Measurements from ENCODE around the gene LYZL6.

Gene LYZL6, protein sequence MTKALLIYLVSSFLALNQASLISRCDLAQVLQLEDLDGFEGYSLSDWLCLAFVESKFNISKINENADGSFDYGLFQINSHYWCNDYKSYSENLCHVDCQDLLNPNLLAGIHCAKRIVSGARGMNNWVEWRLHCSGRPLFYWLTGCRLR

DNA sequence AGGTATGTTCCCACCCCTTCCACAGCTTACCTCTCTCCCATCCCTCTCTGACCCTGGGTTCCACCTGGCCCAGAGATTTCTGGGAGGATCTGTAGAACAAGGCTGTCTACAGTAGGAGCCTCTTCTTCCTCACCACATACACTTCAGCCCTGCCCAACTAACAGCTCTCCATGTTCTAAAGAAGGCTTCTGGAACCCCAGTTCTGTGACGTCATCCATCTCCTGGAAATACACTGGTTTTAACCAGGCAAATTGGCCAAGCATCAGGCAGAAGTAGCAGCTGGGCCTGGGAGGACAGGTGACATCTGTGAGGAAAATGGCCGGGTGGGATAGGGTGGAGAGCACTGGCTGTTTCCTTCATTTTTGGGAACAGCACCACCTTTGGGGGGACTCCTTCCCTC lies at the start of gene LYZL6:
Gene LYZL6, minus strand, starts transcription at position 177 of the 400 bp plus-strand sequence. CDS start 4,357 bp downstream, outside the sequence.
- no peak for DNase-seq

DNA sequence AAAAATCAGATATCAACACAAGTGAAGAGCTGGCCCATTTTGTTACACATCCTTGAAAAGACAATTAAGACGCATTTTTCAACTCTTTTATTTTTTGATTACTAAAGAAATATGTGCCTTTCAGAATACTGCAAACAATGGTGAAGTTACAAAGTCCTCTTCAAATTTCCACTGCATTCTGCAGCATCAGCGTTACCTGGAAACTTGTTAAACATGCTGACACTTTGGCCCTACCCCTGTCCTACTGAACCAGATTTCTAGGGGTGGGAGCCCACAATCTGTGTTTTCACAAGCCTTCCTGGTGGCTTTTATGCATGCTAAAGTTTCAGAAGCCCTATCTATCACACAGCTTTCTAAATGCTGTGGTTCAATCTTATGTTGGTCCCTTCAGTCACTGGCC lies 47.6 kb upstream of the LYZL6 start:
- no peak for DNase-seq

DNA sequence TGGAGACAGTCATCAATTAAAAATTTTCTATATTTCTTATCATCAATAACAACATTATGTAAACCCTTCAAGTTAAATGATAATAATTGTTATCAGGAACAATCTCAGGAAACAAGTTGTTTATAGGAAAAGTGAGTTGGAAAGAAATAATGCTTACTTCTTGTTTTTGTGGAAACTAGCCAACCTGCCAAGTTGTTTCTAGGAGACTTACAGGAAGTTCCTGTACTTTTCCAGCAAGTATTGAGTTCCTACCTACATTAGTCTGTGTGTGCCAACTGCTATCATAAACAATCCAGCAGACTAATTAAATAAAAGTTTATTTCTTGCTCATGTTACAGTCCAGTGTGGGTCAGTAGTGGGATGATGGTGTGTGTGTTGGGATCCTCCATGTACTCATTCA lies 44.7 kb upstream of the LYZL6 start:
- DNase-seq: no peak

DNA sequence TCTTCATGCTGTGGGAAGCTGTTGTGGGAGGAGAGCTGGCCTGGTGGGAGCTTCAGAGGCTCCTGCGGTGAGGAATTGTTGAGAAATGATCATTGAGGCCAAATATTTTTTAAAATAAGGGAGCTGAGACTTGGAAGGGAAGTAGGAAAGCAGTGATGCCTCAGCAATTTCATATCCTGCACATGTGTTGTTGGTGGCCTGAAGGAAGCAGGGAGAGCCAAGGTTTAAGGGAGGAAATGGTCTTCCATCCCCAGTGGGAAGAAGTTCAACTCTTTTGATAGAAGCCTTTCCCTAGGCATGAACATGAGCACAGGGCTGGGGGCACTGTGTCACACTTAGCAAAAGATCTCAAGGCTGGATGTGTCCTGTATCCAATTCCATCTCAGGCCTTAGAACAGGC lies 43.1 kb upstream of the LYZL6 start, which contains the start of gene CCL14:
Gene CCL14, minus strand, starts transcription at position 87 of the 400 bp plus-strand sequence. Its CDS starts 80 bp downstream, at position 7.
- no peak for DNase-seq

DNA sequence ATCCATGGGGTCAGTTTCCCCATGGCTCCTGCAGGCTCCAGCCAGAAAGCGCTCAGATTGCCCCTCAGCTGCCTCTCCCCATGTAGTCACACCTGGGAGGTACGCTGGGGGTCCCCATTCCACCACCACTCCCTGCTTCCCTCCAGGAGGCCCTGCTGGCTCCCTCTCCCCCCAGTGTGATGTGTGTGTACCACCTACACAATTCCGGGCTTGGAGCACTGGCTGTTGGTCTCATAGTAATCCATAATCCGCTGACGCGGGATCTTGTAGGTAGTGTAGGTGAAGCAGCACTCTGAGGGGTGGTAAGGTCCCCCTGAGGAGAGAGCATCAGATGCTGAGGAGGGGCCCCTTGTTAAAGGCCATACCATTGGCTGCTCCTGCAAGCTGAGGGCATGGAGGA lies 40.6 kb upstream of the LYZL6 start:
- no peak for DNase-seq

DNA sequence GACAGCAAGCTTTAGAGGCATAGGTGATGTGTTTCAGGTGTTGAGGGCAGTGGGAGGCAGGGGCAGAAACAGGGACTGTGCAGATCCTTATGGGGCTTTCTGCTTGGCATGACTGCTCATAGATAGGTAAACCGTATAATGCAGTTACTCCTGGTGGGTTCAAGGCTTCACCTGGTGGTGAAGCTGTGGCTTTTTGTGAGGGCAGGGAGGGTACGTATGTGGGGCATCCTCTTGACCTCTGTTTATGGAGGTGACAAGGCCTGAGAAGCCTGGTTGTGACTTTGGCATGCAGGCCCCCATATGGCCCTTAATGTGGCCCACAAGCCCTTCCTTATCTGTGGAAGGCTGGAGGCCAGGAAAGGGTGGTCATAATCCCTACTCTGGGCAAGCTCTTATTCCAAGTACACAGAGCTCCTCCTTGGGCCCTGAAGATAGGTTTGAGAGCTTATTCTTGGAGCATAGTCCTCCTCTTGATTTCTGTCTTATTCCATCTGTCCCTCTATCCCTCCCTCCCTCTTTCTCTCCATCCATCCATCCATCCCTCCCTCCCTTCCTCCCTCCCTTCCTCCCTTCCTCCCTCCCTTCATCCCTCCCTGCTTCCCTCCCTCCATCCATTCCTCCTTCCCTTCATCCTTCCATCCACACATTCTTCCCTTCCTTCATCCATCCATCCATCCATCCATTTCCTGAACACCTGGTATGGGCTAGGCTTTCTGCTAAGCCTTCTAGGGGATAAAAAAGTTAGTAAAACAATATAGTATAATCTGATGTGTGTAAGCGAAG lies 39.1 kb upstream of the LYZL6 start:
- no peak for DNase-seq

DNA sequence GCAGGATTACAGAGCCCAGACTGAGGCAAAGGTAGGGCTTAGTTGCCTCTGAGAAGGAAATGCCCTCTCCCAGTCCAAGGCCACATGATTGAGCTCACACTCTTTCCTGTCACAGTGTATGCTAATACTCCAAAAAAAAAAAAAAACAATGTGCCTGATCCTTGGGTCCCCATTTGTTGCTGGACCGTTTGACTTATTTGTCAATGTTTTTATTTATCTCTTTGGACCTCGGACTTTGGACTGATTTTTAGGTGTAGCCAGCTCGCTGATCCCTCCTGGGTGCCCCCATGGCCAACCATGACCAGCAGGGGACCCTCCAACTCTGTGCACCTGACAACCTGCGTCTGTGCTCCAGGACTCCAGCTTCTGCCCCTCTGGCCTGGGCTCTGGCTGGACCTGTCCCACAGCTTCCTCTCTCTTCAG lies 38.4 kb upstream of the LYZL6 start:
- DNase-seq: no peak

DNA sequence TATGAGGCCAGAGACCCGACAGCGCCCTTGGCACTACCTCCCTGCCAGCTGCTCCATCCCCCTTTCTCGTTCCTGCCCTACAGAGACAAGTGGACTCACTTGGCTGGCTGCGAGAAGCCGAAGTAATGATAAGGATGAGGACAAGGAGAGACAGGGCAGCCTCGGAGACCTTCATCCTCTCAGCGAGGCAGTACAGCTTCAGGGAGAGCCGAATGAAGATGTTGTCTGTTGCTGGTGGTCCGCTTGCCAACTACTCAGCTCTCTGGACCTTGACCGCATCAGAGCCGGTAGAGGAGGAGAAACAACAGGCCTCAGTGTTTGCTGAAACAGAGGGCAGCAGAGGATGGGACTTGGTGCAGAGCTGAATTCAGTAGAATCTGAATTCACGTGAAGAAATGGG lies 37.7 kb upstream of the LYZL6 start, which contains the start of gene CCL16:
Gene CCL16, minus strand, starts transcription at position 252 of the 400 bp plus-strand sequence. Its CDS starts 77 bp downstream, at position 175.
- no peak for DNase-seq

DNA sequence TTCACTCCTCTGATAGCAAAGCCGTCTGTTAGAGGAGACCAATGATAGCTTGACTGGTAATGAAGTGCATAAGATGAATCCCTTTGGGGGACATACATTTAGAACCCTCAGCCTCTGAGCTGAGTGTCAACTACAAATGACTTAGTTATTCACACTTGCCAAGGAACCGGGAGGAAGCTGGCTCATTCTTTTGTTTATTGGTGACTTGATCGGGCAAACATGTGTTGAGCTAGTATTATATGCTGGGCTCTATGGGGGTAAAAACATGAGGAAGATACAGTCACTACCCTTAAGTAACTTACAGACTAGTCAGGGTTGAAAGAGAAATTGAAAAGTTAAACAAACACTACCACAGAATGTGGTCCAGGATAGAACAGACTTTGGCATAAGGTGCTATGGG lies 34.8 kb upstream of the LYZL6 start:
- no peak for DNase-seq

DNA sequence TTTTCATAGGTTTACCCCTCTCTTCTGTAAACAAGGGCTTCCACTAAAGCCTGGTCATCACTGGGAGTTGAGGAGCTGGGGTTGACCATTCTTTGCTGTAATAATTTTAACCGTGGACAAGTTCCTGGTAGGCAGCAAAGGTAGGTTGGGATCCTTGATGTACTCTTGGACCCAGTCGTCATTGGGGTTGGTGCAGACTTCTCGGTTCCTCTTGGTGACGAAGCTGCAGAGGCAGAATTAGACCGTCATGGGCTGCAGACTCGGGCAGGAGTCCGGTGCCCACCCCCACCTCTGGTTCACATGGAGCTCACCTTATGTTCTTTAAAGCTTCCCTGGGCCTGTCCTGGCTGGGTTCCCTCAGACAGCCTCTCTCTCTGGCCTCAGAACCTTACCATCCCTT lies 34.0 kb upstream of the LYZL6 start:
- DNase-seq: no peak

DNA sequence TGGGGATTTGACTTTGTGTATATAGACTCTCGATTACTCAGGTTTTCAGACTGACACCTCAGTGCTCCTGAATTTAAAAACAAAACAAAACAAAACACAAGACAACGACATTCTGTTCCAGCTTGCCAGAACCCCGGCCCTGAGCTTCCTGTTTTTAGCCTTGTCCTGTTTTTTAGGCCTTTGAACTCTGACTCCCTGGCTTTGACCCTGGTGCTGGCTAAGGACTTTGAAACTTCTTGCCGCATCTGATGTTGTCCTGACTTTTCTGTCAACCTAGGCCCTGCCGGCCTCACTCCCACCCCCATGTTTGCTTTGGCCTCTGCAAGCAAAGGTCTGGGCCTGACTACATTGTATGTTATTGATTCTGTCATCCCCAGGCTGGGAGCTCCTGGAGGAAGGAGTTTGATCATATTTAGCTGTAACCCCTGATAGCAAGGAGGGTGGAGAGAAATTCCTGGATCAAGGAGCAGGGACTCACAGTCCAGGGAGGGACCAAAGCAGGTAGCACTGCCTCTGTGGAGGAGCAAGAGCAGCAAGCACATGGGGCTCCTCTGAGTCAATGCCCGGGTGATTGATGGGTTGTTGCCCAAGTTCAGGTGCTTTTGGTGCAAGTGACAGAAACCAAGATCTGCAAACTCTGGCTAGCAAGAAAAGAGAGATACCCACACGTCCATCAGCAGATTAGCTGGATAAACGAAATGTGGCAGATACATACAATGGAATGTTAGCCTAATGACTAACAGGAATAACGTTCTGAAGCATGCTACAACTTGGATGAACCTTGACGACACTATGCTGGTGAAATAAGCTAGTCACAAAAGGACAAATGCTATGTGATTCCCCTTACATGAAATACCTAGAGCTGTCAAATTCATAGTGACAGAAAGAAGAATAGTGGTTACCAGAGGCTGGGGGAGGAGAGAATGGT lies 30.1 kb upstream of the LYZL6 start:
- DNase-seq: no peak

DNA sequence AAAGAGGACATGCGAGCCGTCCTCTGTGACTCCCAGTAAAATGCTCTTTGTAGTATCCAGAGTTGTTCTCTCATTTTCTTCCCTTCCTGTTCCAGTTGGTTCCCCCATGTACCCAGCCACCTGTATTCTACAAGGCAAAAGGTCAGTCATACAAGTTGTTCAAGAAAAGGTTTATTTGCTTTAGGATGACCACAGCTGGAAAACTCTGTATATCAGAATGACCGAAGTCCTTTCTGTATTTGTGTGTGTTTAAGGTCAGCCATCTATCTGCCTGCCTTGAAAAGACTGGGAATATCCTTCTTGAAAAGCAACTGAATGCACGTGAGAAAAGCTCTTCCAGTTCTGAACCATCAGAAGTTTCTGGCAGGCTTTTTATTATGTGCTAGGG lies 29.4 kb upstream of the LYZL6 start:
- DNase-seq: no peak

DNA sequence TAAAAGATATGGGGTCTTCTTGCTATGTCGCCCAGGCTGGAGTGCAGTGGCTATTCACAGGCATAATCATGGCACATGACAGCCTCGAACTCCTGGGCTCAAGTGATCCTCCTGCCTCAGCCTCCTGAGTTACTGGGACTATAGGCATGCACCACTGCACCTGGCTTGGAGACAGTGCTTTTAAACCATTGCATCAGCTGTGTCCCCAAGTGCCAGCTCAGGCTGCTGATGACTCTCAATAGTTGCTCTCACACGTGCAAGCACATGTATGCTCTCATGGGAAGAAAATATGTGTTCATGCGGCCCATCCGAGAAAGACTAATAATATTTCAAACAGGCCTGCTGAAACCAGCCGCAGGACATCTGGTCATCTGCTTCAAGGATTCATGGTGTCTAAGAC lies 29.0 kb upstream of the LYZL6 start:
- no peak for DNase-seq

DNA sequence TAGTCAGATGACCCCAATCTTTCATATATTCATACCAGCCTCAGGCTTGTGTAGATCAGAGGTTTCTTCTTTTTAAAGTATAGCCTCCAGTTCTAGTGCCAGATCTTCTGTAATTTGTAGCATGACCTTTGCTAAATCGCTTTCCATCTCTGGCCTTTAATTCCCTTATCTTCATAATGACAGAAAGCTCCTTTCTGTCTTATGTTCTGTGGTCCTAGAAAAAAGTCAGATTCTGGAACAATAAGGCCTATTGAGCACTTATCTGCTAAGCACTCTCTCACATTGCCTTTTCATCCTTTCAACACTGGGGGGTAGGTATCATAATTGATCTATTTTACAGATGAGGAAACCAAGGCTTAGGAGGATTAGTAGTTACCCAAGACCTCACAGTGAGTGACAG lies 28.6 kb upstream of the LYZL6 start:
- DNase-seq: no peak

DNA sequence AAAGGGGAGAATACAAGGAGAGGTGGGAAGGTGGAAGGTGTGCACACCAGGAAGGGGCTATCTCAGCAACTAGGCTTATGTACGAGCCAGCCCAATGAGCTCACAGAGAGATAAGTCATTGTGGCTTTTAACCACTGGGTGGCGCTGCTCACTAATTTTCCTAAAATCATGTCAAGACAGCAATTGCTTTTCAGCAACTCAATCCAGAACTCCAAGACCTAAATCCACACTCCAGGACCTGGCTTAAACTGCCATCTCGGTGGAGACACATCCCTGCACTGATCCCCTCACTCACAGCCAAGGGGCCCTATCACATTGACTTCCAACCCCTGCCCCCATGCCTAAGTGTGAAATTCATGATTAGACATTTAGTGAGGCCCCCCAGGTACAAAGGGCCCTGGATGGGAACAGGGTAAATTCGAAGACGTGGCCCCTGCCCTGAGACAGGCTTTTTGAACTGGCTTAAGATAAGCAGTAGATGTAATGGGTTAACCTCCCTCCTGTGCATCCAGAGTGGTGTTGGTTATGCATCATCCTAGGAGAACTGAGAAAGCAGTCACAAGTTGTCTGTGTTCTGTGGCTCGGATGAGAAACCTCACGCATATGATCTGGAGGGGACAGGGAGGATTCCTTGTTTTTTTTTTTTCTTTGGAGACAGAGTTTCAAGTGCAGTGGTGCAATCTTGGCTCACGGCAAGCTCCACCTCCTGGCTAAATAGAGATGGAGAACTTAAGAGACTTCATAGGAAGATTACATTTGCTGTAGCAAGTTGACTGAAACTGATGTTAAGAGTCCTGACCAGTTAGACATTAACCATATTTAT lies 26.3 kb upstream of the LYZL6 start:
- DNase-seq: peak; percentile 22

DNA sequence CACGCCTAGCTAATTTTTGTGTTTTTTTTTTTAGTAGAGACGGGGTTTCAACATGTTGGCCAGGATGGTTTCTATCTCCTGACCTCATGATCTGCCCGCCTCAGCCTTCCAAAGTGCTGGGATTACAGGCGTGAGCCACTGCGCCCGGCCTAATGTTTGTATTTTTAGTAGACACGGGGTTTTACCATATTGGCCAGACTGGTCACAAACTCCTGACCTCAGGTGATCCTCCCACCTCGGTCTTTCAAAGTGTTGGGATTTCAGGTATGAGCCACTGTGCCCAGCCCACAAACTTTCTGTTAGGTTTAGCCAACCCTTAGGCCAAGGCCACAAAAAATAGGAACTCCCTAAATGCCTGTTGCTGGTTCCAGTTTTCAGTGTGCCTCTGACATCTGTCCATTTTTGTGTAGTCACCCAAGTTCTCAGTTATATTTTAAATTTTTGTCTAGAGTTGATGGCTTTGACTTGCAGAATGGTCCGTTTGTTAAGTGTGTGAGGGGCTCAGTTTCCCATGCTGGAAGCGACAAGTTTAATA lies 25.1 kb upstream of the LYZL6 start:
- DNase-seq: no peak

DNA sequence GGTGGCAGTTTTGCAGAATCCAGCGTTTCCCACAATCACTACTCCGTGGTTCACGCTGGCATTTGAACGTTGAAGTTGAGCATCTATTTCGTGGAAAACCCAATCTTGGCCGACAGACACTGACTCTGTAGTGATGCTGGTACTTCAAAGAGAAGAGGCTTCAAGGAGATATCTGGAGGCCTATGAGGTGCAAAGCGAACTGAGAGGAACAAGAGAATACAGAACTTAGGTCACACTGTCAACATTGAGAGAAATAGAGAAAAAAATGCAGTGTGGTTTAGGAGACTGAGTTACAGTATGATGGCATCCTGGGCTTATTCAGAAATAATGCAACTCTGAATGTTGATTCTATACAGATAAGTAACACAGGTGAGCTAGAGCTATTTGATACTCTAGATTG lies 21.8 kb upstream of the LYZL6 start:
- DNase-seq: no peak

DNA sequence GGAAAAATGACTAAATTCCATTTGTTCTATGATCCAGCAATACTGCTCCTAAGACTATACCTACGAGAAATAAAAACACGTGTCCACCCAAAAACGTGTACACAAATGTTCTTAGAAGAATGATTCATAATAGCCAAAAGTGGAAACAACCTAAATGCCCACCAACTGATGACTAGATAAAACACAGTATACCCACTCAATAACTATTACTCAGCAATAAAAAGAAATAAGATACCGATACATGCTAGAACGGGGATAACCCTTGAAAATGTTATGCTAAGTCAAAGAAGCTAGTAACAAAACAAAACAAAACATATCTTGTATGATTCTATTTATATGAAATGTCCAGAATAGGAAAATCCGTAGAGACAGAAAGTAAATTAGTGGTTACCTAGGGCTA lies 20.1 kb upstream of the LYZL6 start:
- DNase-seq: no peak

DNA sequence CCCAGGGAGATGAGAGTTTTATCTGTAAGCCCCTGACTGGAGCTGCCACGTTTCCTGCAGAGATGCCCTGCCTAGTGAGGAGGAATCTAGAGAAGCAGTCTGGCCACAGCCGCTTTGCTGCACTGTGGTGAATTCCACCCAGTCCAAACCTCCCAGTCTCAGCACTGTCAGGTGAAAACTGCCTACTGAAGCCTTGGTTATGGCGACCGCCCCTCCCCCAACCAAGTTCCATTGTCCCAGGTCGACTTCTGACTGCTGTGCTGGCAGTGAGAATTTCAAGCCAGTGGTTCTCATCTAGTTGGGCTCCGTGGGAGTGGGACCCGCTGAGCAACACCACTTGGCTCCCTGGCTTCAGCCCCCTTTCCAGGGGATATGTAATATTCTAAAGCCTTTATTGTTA lies 10.2 kb upstream of the LYZL6 start:
- DNase-seq: no peak

DNA sequence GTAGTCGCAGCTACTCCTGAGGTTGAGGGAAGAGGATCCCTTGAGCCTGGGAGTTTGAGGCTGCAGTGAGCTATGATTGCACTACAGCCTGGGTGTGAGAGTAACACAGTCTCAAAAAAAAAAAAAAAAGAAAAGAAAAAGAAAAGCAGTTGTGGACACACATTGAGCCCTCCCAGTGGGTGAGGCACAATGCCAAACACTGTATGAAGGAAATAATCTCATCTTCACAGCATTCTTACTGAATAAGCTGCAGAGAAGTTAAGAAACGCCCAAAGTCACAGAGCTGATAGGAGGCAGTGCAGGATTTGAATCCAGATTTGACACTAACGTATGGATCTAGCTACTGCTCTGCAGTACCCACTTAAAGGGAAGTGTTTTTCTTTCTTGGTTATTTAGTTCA lies 5.9 kb upstream of the LYZL6 start:
- DNase-seq: no peak

DNA sequence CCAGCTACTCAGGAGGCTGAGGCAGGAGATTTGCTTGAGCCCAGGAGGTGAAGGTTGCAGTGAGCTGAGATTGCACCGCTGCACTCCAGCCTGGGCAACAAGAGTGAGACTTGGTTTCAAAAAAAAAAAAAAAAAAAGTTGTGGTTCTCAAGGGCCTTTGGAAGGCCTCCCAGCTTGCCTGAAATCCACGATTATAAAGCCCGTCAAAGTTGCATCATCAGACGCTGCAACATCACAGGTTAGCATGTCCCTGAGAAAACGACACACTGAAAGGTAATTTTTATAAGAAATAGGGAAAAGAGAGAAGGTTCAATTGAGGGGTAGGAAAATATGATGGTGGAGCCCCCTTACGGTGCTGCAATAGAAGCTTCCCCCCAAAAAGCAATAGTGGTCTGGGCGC lies 4.6 kb upstream of the LYZL6 start:
- no peak for DNase-seq

DNA sequence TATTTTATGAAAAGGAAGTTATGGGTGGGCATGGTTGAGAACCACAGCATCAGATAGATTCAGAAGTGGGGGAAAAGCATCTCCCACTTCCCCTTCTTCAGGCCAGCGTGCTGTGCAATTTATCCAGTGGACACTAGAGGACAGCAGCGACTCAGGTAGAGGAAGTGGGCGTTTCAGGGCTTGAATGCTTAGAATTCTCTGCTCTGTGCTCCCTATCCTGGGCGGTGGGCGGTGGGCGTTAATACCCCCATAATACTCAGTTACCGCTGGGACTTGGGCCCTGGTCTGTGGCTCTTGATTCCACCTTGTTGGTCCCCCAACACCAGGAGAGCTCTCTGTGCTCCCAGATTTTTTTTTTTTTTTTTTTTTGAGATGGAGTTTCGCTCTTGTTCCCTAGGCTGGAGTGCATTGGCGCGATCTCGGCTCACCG lies 3.7 kb upstream of the LYZL6 start:
- DNase-seq: peak; percentile 38
